Measurements from ENCODE around the gene LNP1.

Gene LNP1

DNA sequence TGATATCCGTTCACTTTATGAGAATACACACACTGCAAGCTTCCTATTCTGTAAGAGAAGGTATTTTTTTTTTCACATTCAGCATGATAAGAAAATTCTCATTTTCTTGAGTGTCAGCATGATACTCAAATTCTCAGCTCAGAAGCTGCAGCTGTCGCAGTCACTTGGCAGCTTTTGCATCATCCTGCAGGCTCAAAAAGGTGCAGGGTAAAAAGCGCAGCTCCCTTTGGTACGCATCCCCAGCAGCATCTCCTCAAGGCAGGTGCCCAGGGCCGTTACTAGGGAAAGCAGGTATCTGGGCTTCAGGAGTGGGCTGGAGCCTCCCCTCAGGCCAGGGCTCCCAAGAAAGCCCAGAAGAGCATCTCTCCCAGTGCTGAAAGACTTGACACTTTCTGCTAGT is 22.3 kb downstream of the LNP1 start:
- TF ChIP-seq, protein P1, sequence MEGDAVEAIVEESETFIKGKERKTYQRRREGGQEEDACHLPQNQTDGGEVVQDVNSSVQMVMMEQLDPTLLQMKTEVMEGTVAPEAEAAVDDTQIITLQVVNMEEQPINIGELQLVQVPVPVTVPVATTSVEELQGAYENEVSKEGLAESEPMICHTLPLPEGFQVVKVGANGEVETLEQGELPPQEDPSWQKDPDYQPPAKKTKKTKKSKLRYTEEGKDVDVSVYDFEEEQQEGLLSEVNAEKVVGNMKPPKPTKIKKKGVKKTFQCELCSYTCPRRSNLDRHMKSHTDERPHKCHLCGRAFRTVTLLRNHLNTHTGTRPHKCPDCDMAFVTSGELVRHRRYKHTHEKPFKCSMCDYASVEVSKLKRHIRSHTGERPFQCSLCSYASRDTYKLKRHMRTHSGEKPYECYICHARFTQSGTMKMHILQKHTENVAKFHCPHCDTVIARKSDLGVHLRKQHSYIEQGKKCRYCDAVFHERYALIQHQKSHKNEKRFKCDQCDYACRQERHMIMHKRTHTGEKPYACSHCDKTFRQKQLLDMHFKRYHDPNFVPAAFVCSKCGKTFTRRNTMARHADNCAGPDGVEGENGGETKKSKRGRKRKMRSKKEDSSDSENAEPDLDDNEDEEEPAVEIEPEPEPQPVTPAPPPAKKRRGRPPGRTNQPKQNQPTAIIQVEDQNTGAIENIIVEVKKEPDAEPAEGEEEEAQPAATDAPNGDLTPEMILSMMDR (IDR thresholded peaks at IDR 0.05; ENCODE audit: borderline replicate concordance, extremely low read depth, low read length, poor library complexity, severe bottlenecking): no peak
- no peak for TF ChIP-seq EZH2 (IDR thresholded peaks at IDR 0.05; ENCODE audit: borderline replicate concordance, low read depth, low read length, severe bottlenecking)
- Histone ChIP-seq H3K4me1 (ENCODE audit: insufficient read depth, low read length) (no peaks in the 10 kb centered on the region), H3K27ac (ENCODE audit: low read length) (no peak overlapping the region), H3K9me3 (ENCODE audit: insufficient read depth, low read length, severe bottlenecking) (no peaks in the 10 kb centered on the region), H3K4me3 (ENCODE audit: low read depth in 1 of 2, low read length in 2 of 2) (no peak overlapping the region), H3K36me3 (ENCODE audit: insufficient read depth, low read length) (no peaks in the 10 kb centered on the region), H2AFZ (ENCODE audit: low read depth, low read length) (no peak overlapping the region), H3K79me2 (ENCODE audit: insufficient read depth, low read length) (no peaks in the 10 kb centered on the region), H3K27me3 (ENCODE audit: insufficient read depth, low read length, poor library complexity) (no peaks in the 10 kb centered on the region), H4K20me1 (ENCODE audit: insufficient read depth, low read length) (no peaks in the 10 kb centered on the region), H3K9ac (ENCODE audit: low read depth, low read length) (no peak overlapping the region), H3K4me2 (ENCODE audit: insufficient read depth, low read length) (no peak overlapping the region)
- ATAC-seq (ENCODE audit: insufficient read depth, low read depth): no peak
- no peak for DNase-seq

GRCh38 chr3:100424261-100424660 is 22.9 kb downstream of the LNP1 start:
- no peak for DNase-seq
- no peaks in the 10 kb centered on the region for H3K79me2 ChIP-seq (ENCODE audit: insufficient read depth, low read length)
- TF ChIP-seq EZH2 (IDR thresholded peaks at IDR 0.05; ENCODE audit: borderline replicate concordance, low read depth, low read length, severe bottlenecking): no peak
- TF ChIP-seq, protein P1 (IDR thresholded peaks at IDR 0.05; ENCODE audit: borderline replicate concordance, extremely low read depth, low read length, poor library complexity, severe bottlenecking): no peak
- H3K4me3 ChIP-seq (ENCODE audit: low read depth in 1 of 2, low read length in 2 of 2): no peak overlapping the region
- ATAC-seq (ENCODE audit: insufficient read depth, low read depth): no peak
- no peaks in the 10 kb centered on the region for H4K20me1 ChIP-seq (ENCODE audit: insufficient read depth, low read length)
- no peaks in the 10 kb centered on the region for H3K9me3 ChIP-seq (ENCODE audit: insufficient read depth, low read length, severe bottlenecking)
- no peaks in the 10 kb centered on the region for H3K27me3 ChIP-seq (ENCODE audit: insufficient read depth, low read length, poor library complexity)
- H3K36me3 ChIP-seq (ENCODE audit: insufficient read depth, low read length): no peaks in the 10 kb centered on the region
- H2AFZ ChIP-seq (ENCODE audit: low read depth, low read length): no peak overlapping the region
- H3K4me1 ChIP-seq (ENCODE audit: insufficient read depth, low read length): no peaks in the 10 kb centered on the region
- H3K9ac ChIP-seq (ENCODE audit: low read depth, low read length): no peak overlapping the region
- H3K27ac ChIP-seq (ENCODE audit: low read length): no peak overlapping the region
- H3K4me2 ChIP-seq (ENCODE audit: insufficient read depth, low read length): no peak overlapping the region

GRCh38 chr3:100425316-100425715 is 24.0 kb downstream of the LNP1 start:
- Histone ChIP-seq H3K9ac (ENCODE audit: low read depth, low read length) (no peak overlapping the region), H3K9me3 (ENCODE audit: insufficient read depth, low read length, severe bottlenecking) (no peaks in the 10 kb centered on the region), H3K27ac (ENCODE audit: low read length) (no peak overlapping the region), H3K4me1 (ENCODE audit: insufficient read depth, low read length) (no peaks in the 10 kb centered on the region), H3K4me3 (ENCODE audit: low read depth in 1 of 2, low read length in 2 of 2) (no peak overlapping the region), H3K4me2 (ENCODE audit: insufficient read depth, low read length) (no peak overlapping the region), H2AFZ (ENCODE audit: low read depth, low read length) (no peak overlapping the region), H3K36me3 (ENCODE audit: insufficient read depth, low read length) (no peaks in the 10 kb centered on the region), H4K20me1 (ENCODE audit: insufficient read depth, low read length) (no peaks in the 10 kb centered on the region), H3K79me2 (ENCODE audit: insufficient read depth, low read length) (no peaks in the 10 kb centered on the region), H3K27me3 (ENCODE audit: insufficient read depth, low read length, poor library complexity) (no peaks in the 10 kb centered on the region)
- DNase-seq (no peak), ATAC-seq (ENCODE audit: insufficient read depth, low read depth) (no peak)
- no peak for TF ChIP-seq EZH2 (IDR thresholded peaks at IDR 0.05; ENCODE audit: borderline replicate concordance, low read depth, low read length, severe bottlenecking)
- TF ChIP-seq, protein P1 (IDR thresholded peaks at IDR 0.05; ENCODE audit: borderline replicate concordance, extremely low read depth, low read length, poor library complexity, severe bottlenecking): no peak
